T-cell (primary cell): ENCODE measurements around the gene MMP19. TPM values are rescaled to one million over a fixed set of nuclear protein-coding genes. Genes with fewer than 3 reads are reported as not detected.
A peak's percentile ranks its signal among the peaks of the same experiment; 100 is the strongest.

Experiments
- ATAC-seq, 4 experiments: fragments of 200-7000 bp in 3 of 4; fragments of 150-1000 bp in 1 of 4; cut with Tn5 transposase; replicated peaks in 1 of 4; 1 replicate in 3 of 4; 2 replicates in 1 of 4; pipeline ENCODE4 v1.10.0; 2021; ENCODE audit warnings: moderate library complexity in 3 of 4, mild to moderate bottlenecking in 2 of 4, moderate number of reproducible peaks in 1 of 4
- CTCF ChIA-PET, 2 donors: fragments of 300-600 bp; sonication (Branson Sonifier 250); formaldehyde crosslinking; loops; one replicate each; lab custom pipeline; 2022; ENCODE audit warnings: antibody characterized with exemption in 2 of 2; lab: Charles Lee
- POLR2A ChIA-PET, 2 donors: fragments of 300-600 bp; sonication (Branson Sonifier 250); formaldehyde crosslinking; loops; one replicate each; lab custom pipeline; 2022; ENCODE audit warnings: antibody characterized with exemption in 2 of 2; lab: Charles Lee
- DNase-seq, 35 experiments: peaks; one replicate each; pipeline versions ENCODE4 v3.0.0 to v3.0.0-alpha.2; 2013 to 2023
- H3K27ac ChIP-seq: one replicate; pipeline ENCODE4 v1.5.1; 2013; ENCODE audit warnings: low read length
- H3K27me3 ChIP-seq, 2 experiments: replicated peaks in 1 of 2; 1 replicate in 1 of 2; 2 replicates in 1 of 2; pipeline versions ENCODE4 v1.6.1 to v1.7.0; 2013; ENCODE audit warnings: low read length in 1 of 2, mixed read lengths in 1 of 2; ENCODE audit not compliant: control insufficient read depth in 2 of 2, insufficient read depth in 2 of 2; ENCODE audit errors: extremely low read depth in 1 of 2
- H3K36me3 ChIP-seq, 2 donors: 1 replicate in 1 of 2; 2 replicates in 1 of 2; pipeline versions ENCODE4 v1.6.1 to v1.7.0; 2013; ENCODE audit warnings: low read length in 1 of 2; ENCODE audit not compliant: control insufficient read depth in 2 of 2, insufficient read depth in 1 of 2; ENCODE audit errors: extremely low read depth in 1 of 2
- H3K4me1 ChIP-seq, 2 experiments: 1 replicate in 1 of 2; 2 replicates in 1 of 2; pipeline versions ENCODE4 v1.6.1 to v1.7.0; 2013; ENCODE audit warnings: low read length in 2 of 2, mixed read lengths in 1 of 2; ENCODE audit not compliant: insufficient read depth in 2 of 2, control insufficient read depth in 1 of 2; ENCODE audit errors: extremely low read depth in 1 of 2
- H3K4me3 ChIP-seq, 2 donors: 1 replicate in 1 of 2; 2 replicates in 1 of 2; pipeline versions ENCODE4 v1.5.1 to v1.7.0; 2013; ENCODE audit warnings: mild to moderate bottlenecking in 2 of 2, low read length in 1 of 2, moderate library complexity in 1 of 2; ENCODE audit not compliant: control insufficient read depth in 1 of 2; ENCODE audit errors: extremely low read depth in 1 of 2
- H3K9me3 ChIP-seq: 2 replicates; pipeline ENCODE4 v1.7.0; 2013
- H3K27ac Mint-ChIP-seq, 2 donors: one replicate each; pipeline ENCODE4 v1.8.0; 2020 to 2021; ENCODE audit warnings: mild to moderate bottlenecking in 2 of 2, mixed read lengths in 2 of 2
- H3K27me3 Mint-ChIP-seq, 2 donors: one replicate each; pipeline ENCODE4 v1.8.0; 2021 to 2022; ENCODE audit warnings: mixed read lengths in 2 of 2
- H3K36me3 Mint-ChIP-seq: one replicate; pipeline ENCODE4 v1.8.0; 2021; ENCODE audit warnings: mixed read lengths
- H3K4me1 Mint-ChIP-seq, 3 donors: one replicate each; pipeline ENCODE4 v1.8.0; 2020 to 2022; ENCODE audit warnings: mixed read lengths in 3 of 3, mild to moderate bottlenecking in 1 of 3
- H3K4me3 Mint-ChIP-seq, 3 donors: one replicate each; pipeline ENCODE4 v1.8.0; 2020 to 2022; ENCODE audit warnings: mild to moderate bottlenecking in 3 of 3, mixed read lengths in 3 of 3, moderate library complexity in 3 of 3
- H3K9me3 Mint-ChIP-seq, 3 donors: one replicate each; pipeline ENCODE4 v1.8.0; 2020 to 2022; ENCODE audit warnings: mixed read lengths in 3 of 3
- WGBS: methylation state at CpG from one replicate; pipeline ENCODE4 v1.1.5; 2013; ENCODE audit warnings: missing lambda C conversion rate; ENCODE audit not compliant: insufficient coverage; 5-methylcytosine and 5-hydroxymethylcytosine counted together
- total RNA-seq, 35 experiments: library from RNA in 6 of 35; stranded (reverse) in 6 of 35; fragments of 120-200 nt in 1 of 35; gene quantifications; one replicate each; pipeline versions ENCODE4 v1.2.1 to v1.2.4 and lab custom pipeline; 2013 to 2026

The MMP19 gene
- total RNA-seq, 5 donors from 2014 or later (not counting 1 experiment from before 2014, with no cell fraction given) = not detected

DNA sequence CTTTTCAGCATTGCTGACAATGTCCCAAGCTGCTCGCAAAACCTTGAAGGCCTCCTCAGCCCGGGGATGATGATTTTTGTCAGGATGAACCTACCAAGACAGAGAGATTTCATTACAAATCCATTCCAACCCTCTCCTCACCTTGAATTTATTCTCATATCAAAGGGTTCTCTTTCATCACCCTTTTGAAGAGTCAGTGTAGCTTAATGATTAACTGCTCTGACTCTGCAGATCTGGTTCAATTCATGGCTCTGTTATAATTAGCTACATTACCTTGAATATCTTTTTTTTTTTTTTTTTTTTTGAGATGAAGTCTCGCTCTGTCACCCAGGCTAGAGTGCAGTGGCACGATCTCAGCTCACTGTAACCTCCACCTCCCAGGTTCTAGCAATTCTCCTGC lies 19.3 kb downstream of the MMP19 start:
- peaks cover 13 to 50% of the 10 kb centered on the region in 2 donors for H3K36me3 ChIP-seq
- Mint-ChIP-seq H3K27me3 (no peaks in the 10 kb centered on the region), H3K27ac (peak overlapping the region; percentile 65 to 87), H3K9me3 (no peaks in the 10 kb centered on the region), H3K36me3 (peaks cover 31% of the 10 kb centered on the region), H3K4me1 (peaks cover 49 to 69% (median 52%) of the 10 kb centered on the region in 3 donors), H3K4me3 (no peak overlapping the region)
- 100% methylated on average over 2 of the region's 4 CpGs for WGBS
- H3K27me3 ChIP-seq = no peaks in the 10 kb centered on the region
- H3K4me3 ChIP-seq = no peak overlapping the region
- no peak overlapping the region for H3K27ac ChIP-seq
- CTCF ChIA-PET = interaction anchor here (0.5 to 0.6 kb wide), 2 partner anchors 84 to 166 kb away, joined by 5 to 6 read pairs; no protein-coding TSS in a partner anchor
- H3K4me1 ChIP-seq = peaks cover 32 to 45% of the 10 kb centered on the region in 2 experiments
- H3K9me3 ChIP-seq = no peaks in the 10 kb centered on the region
- ATAC-seq (no peak), DNase-seq (no peak)
- POLR2A ChIA-PET = interaction anchor here in 1 of 2 donors (0.6 kb wide), 1 partner anchor 319 kb away, joined by 3 read pairs; no protein-coding TSS in a partner anchor

- Histone ChIP-seq H3K27ac (no peak overlapping the region), H3K36me3 (peaks cover 13 to 50% of the 10 kb centered on the region in 2 donors), H3K27me3 (no peaks in the 10 kb centered on the region), H3K4me1 (peaks cover 25 to 36% of the 10 kb centered on the region in 2 experiments), H3K9me3 (no peaks in the 10 kb centered on the region), H3K4me3 (no peak overlapping the region)
- Mint-ChIP-seq H3K27ac (peak overlapping the region; percentile 62 to 64), H3K4me1 (peaks cover 40 to 57% (median 43%) of the 10 kb centered on the region in 3 donors), H3K27me3 (no peaks in the 10 kb centered on the region), H3K9me3 (no peaks in the 10 kb centered on the region), H3K36me3 (peaks cover 25% of the 10 kb centered on the region), H3K4me3 (no peak overlapping the region)
- ChIA-PET CTCF (interaction anchor here in 1 of 2 donors (0.6 kb wide), 1 partner anchor 225 kb away, joined by 5 read pairs; no protein-coding TSS in a partner anchor), POLR2A (no interaction called here)
- DNase-seq (no peak), ATAC-seq (no peak)
- no CpG with 5 or more reads among the region's 6 CpGs for whole genome bisulfite sequencing
Measured at GRCh38 chr12:55822228-55822627, 20.5 kb downstream of the MMP19 start.

DNA sequence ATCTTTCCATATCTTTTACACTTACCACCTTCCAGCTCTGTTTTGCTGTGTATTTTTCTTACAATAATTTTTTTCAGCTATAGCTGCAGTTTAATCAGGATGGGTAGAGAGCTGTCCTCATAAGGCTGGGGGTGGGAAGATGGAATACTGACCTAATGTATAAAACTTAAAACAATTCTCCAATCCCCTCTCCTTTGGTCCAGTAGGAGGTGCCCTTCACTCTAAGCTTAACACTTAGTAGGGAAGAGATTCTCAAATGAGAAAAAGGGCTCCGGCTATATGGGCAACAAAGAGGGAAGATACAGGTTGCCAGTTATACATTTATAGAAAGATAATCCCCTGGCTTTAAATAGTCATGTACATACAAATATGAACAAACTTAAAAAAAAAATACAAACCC lies 22.1 kb downstream of the MMP19 start:
- POLR2A ChIA-PET = interaction anchor here (0.6 to 1.1 kb wide), 2 partner anchors 9 to 10 kb away, joined by 5 to 7 read pairs; partner anchors contain the start of gene DNAJC14 (in 1 of the 2)
- no peak overlapping the region for H3K4me3 Mint-ChIP-seq
- Histone ChIP-seq H3K27me3 (no peaks in the 10 kb centered on the region), H3K4me1 (peaks cover 27% of the 10 kb centered on the region in 2 experiments), H3K36me3 (peaks cover 13 to 52% of the 10 kb centered on the region in 2 donors), H3K27ac (no peak overlapping the region), H3K4me3 (no peak overlapping the region), H3K9me3 (no peaks in the 10 kb centered on the region)
- no peak for ATAC-seq
- H3K36me3 Mint-ChIP-seq = peaks cover 22% of the 10 kb centered on the region
- WGBS = no CpG with 5 or more reads among the region's 1 CpG
- H3K27ac Mint-ChIP-seq = no peak overlapping the region
- DNase-seq = no peak
- no peaks in the 10 kb centered on the region for H3K27me3 Mint-ChIP-seq
- CTCF ChIA-PET = interaction anchor here in 1 of 2 donors (0.6 kb wide), 1 partner anchor 865 kb away, joined by 3 read pairs; no protein-coding TSS in a partner anchor
- H3K9me3 Mint-ChIP-seq = no peaks in the 10 kb centered on the region
- peaks cover 34 to 42% (median 36%) of the 10 kb centered on the region in 3 donors for H3K4me1 Mint-ChIP-seq

GRCh38 chr12:55818886-55819285 lies 23.9 kb downstream of the MMP19 start:
- Histone ChIP-seq H3K9me3 (no peaks in the 10 kb centered on the region), H3K27ac (peak overlapping the region; percentile 62), H3K4me3 (peak overlapping the region; percentile 83 to 97), H3K36me3 (peaks cover 13 to 58% of the 10 kb centered on the region in 2 donors), H3K4me1 (peaks cover 22 to 26% of the 10 kb centered on the region in 2 experiments), H3K27me3 (no peaks in the 10 kb centered on the region)
- H3K27me3 Mint-ChIP-seq = no peaks in the 10 kb centered on the region
- no peaks in the 10 kb centered on the region for H3K9me3 Mint-ChIP-seq
- ChIA-PET CTCF (interaction anchor here in 1 of 2 donors (1.0 to 4.4 kb wide), 4 partner anchors 11 to 370 kb away, joined by 4 to 62 read pairs (median 12); partner anchors contain the start of genes DNAJC14, GDF11, PYM1 and SMARCC2), POLR2A (interaction anchor here (0.6 to 3.1 kb wide), 7 partner anchors 10 to 155 kb away, joined by 3 to 84 read pairs (median 5); partner anchors contain the start of genes DNAJC14 (in 2 of the 2) and RAB5B (in 1 of the 2))
- H3K36me3 Mint-ChIP-seq = peaks cover 26% of the 10 kb centered on the region
- H3K27ac Mint-ChIP-seq = no peak overlapping the region
- H3K4me1 Mint-ChIP-seq = peaks cover 38 to 42% (median 39%) of the 10 kb centered on the region in 3 donors
- no CpG with 5 or more reads among the region's 6 CpGs for WGBS
- DNase-seq (no peak), ATAC-seq (no peak)
- H3K4me3 Mint-ChIP-seq = no peak overlapping the region

DNA sequence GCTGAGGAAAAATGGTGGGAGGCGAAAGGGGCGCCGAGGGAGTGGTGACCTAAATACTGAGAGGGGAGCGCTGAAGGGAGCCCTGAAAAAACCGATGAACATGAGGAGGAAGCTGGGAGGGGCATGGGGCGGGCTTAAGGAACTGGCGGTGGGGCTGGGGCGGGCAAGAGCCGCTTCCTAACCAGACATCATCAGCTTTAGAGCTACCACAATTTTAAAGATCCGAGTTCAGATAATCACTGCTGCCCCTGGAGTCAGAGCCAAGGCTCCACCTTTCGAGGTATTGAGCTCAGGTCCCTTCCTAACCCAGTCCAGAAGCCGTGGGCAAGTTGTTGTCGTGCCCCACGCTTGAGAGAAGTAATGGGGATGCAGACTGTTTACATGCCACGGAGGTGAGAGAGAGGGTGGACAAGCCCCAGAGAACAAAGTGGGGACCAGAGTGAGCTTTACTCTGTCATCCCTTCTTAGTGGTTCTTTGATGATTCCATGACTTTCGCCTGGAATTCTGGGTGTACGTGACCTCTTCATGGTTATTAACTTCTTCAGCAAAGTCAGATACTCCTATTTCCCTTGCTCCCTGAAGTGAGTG lies 24.5 kb downstream of the MMP19 start:
- ATAC-seq (peak; percentile 52 to 60 (median 56)), DNase-seq (peak in 1 of 35 experiments; percentile 75)
- no peak overlapping the region for H3K27ac Mint-ChIP-seq
- H3K27me3 ChIP-seq = no peaks in the 10 kb centered on the region
- H3K9me3 ChIP-seq = no peaks in the 10 kb centered on the region
- WGBS = 0% methylated on average over 6 of the region's 17 CpGs
- H3K4me3 ChIP-seq = peak overlapping the region; percentile 83 to 97
- peak overlapping the region; percentile 62 for H3K27ac ChIP-seq
- H3K4me3 Mint-ChIP-seq = no peak overlapping the region
- peaks cover 40 to 46% (median 43%) of the 10 kb centered on the region in 3 donors for H3K4me1 Mint-ChIP-seq
- H3K4me1 ChIP-seq = peaks cover 22 to 26% of the 10 kb centered on the region in 2 experiments
- no peaks in the 10 kb centered on the region for H3K9me3 Mint-ChIP-seq
- H3K36me3 ChIP-seq = peaks cover 13 to 56% of the 10 kb centered on the region in 2 donors
- no peaks in the 10 kb centered on the region for H3K27me3 Mint-ChIP-seq
- H3K36me3 Mint-ChIP-seq = peaks cover 26% of the 10 kb centered on the region
- ChIA-PET POLR2A (interaction anchor here (0.5 to 3.1 kb wide), 15 partner anchors 9 to 811 kb away, joined by 3 to 84 read pairs (median 5); partner anchors contain the start of genes DNAJC14 (in 2 of the 2), RAB5B (in 2 of the 2) and ESYT1 (in 1 of the 2)), CTCF (interaction anchor here (0.6 to 4.4 kb wide), 25 partner anchors 9 to 404 kb away, joined by 3 to 62 read pairs (median 4); partner anchors contain the start of genes DNAJC14 (in 1 of the 2), ESYT1 (in 1 of the 2), GDF11 (in 1 of the 2) and PA2G4 (in 1 of the 2))
